SH-SY5Y (cell line): ENCODE measurements around the gene SIK3.

ENCODE experiments used
- GATA2 ChIP-seq: IDR thresholded peaks from 2 replicates; pipeline ENCODE4 v1.6.1; 2011; ENCODE audit warnings: mild to moderate bottlenecking, low read depth, low read length
- GATA3 ChIP-seq: IDR thresholded peaks from 2 replicates; pipeline ENCODE4 v1.6.1; 2011; ENCODE audit warnings: low read depth, mild to moderate bottlenecking, low read length, moderate library complexity

- TF ChIP-seq GATA3, result no peak
- TF ChIP-seq GATA2, result no peak
Observed at GRCh38 chr11:116829525-116830183, 268.6 kb downstream of the SIK3 start, which contains the start of gene APOC3.
